HG03442 (cell line): ENCODE data around the gene SSR2.

Source experiments
- ATAC-seq: cut with Tn5 transposase; IDR thresholded peaks from one replicate; pipeline ENCODE4 v1.9.1; 2021; ENCODE audit warnings: mild to moderate bottlenecking, moderate library complexity; ENCODE audit not compliant: unreplicated experiment

Gene SSR2

GRCh38 chr1:155974208-155975115 is 46.3 kb downstream of the SSR2 start:
- no peak for ATAC-seq

GRCh38 chr1:155973723-155974122 is 47.0 kb downstream of the SSR2 start:
- no peak for ATAC-seq

- ATAC-seq: no peak
These were observed 48.6 kb downstream of the SSR2 start for GRCh38 chr1:155971910-155972809.

- ATAC-seq: peak; percentile 64
These were observed 50.1 kb downstream of the SSR2 start for GRCh38 chr1:155970531-155971167.

GRCh38 chr1:155969377-155969791 is 51.4 kb downstream of the SSR2 start:
- ATAC-seq: no peak

- ATAC-seq: no peak
These were observed 52.1 kb downstream of the SSR2 start for GRCh38 chr1:155968670-155969069.

GRCh38 chr1:155968051-155968400 is 52.7 kb downstream of the SSR2 start:
- ATAC-seq: no peak

GRCh38 chr1:155967341-155968050 is 53.3 kb downstream of the SSR2 start:
- no peak for ATAC-seq

- ATAC-seq: no peak
These were observed 54.0 kb downstream of the SSR2 start for GRCh38 chr1:155966750-155967149.

- ATAC-seq: no peak
These were observed 54.6 kb downstream of the SSR2 start for GRCh38 chr1:155966135-155966534.

GRCh38 chr1:155964193-155964592 is 56.6 kb downstream of the SSR2 start:
- ATAC-seq: no peak

- ATAC-seq: no peak
These were observed 58.0 kb downstream of the SSR2 start for GRCh38 chr1:155962599-155963211.

GRCh38 chr1:155961937-155962336 is 58.8 kb downstream of the SSR2 start:
- ATAC-seq: no peak

- no peak for ATAC-seq
These were observed 60.5 kb downstream of the SSR2 start for GRCh38 chr1:155960081-155960745.
